GM12801 (cell line): ENCODE measurements around the gene ANKRD52.

Experiments
- CTCF ChIP-seq: IDR thresholded peaks from one replicate; pipeline ENCODE4 v1.5.1; 2011; ENCODE audit warnings: control low read depth; ENCODE audit not compliant: insufficient read length; ENCODE audit errors: extremely low read depth

Gene ANKRD52

GRCh38 chr12:56198836-56199235, 59.3 kb downstream of the ANKRD52 start:
- TF ChIP-seq CTCF: no peak

- no peak for TF ChIP-seq CTCF
Measured at GRCh38 chr12:56197921-56198635, 60.1 kb downstream of the ANKRD52 start.

GRCh38 chr12:56193025-56193578, 65.1 kb downstream of the ANKRD52 start:
- TF ChIP-seq CTCF: no peak

GRCh38 chr12:56192582-56192981, 65.6 kb downstream of the ANKRD52 start:
- no peak for TF ChIP-seq CTCF

GRCh38 chr12:56190695-56191155, 67.5 kb downstream of the ANKRD52 start:
- TF ChIP-seq CTCF: no peak

GRCh38 chr12:56189918-56190694, 68.1 kb downstream of the ANKRD52 start:
- TF ChIP-seq CTCF: no peak

- TF ChIP-seq CTCF: no peak
Measured at GRCh38 chr12:56189099-56189917, 68.9 kb downstream of the ANKRD52 start, which contains the start of gene SMARCC2. Gene SMARCC2, minus strand, starts transcription at chr12:56189483. Its CDS starts 22 bp downstream, at chr12:56189461.
